AG10803 (cell line): ENCODE data around the gene PDLIM7.
A peak's percentile ranks its signal among the peaks of the same experiment; 100 is the strongest.

ENCODE experiments used
- DNase-seq: peaks from one replicate; pipeline ENCODE4 v3.0.0; 2010; ENCODE audit warnings: low read depth
- H3K4me3 ChIP-seq: 2 replicates; pipeline ENCODE4 v1.5.1; 2011; ENCODE audit warnings: mild to moderate bottlenecking, low read length, control low read depth
- TF ChIP-seq, protein P1 (sequence below): conservative IDR thresholded peaks from 2 replicates; pipeline ENCODE4 v1.5.1; 2011; ENCODE audit warnings: mild to moderate bottlenecking, low read length, control low read depth, inconsistent platforms

The PDLIM7 gene, protein sequence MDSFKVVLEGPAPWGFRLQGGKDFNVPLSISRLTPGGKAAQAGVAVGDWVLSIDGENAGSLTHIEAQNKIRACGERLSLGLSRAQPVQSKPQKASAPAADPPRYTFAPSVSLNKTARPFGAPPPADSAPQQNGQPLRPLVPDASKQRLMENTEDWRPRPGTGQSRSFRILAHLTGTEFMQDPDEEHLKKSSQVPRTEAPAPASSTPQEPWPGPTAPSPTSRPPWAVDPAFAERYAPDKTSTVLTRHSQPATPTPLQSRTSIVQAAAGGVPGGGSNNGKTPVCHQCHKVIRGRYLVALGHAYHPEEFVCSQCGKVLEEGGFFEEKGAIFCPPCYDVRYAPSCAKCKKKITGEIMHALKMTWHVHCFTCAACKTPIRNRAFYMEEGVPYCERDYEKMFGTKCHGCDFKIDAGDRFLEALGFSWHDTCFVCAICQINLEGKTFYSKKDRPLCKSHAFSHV

DNA sequence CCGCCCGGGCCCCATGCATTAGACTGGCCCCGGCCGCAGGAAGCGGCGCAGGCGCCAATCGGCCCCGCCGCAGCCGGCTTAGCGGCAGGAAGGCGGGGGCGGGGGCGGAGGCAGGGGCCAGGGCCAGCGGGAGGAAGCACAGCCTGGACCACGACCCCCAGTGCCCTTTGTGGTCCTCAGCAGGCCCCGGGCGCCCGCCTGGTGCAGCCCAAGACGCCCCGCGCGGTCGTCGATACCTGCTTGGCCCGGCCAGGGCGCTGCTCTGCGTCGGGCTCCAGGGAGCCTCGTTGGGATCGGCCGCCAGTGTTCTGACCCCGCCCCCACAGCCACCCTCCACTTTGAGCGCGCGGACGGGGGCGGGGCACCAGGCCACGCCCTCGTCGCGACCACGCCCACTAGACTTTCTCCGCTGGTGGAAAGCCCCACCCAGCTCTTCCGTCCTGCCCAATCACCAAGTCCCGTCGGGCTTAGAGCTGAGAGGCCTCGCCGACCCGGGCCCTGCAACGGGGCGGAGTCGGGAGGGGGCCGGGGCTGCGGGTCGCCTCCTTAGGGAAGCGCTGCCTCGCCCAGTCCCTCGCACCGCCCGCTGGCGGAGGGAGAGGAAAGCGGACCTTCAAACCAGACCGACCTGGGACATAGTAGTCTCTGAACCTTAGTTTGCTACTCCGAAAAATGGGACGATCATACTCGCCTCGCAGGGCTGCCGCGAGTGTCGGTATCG is at the start of gene PDLIM7:
PDLIM7 (minus strand) TSS at position 313 of the 721 bp plus-strand sequence. CDS start 1,092 bp downstream, outside the sequence.
- DNase-seq: peak; percentile 97
- peak within 1 kb of the TSS; percentile 91 for H3K4me3 ChIP-seq
- TF ChIP-seq, protein P1, sequence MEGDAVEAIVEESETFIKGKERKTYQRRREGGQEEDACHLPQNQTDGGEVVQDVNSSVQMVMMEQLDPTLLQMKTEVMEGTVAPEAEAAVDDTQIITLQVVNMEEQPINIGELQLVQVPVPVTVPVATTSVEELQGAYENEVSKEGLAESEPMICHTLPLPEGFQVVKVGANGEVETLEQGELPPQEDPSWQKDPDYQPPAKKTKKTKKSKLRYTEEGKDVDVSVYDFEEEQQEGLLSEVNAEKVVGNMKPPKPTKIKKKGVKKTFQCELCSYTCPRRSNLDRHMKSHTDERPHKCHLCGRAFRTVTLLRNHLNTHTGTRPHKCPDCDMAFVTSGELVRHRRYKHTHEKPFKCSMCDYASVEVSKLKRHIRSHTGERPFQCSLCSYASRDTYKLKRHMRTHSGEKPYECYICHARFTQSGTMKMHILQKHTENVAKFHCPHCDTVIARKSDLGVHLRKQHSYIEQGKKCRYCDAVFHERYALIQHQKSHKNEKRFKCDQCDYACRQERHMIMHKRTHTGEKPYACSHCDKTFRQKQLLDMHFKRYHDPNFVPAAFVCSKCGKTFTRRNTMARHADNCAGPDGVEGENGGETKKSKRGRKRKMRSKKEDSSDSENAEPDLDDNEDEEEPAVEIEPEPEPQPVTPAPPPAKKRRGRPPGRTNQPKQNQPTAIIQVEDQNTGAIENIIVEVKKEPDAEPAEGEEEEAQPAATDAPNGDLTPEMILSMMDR: peak; percentile 11; the same call in 1 of the 2 replicates

DNA sequence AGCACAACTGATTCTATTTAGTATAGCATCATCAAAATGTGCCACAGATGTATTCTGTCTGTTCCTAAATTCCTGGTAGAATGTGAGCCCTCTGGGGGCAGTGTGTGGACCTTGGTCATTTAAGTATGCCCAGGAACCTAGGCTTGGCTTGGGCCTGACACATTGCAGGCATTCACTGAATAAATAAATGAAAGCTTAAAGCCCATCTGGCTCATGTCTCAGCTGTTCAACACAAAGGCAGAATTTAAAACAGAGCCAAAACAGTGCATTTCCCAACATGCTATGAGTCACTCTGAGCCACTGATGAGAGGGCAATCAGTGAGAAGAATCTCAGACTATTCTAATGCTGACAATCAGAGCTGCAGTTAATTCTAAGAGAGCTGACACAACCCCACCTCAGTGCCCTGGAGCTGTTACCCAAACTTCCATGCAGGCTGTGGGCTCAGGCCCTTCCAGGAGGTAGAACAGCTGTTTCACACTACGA is 48.9 kb upstream of the PDLIM7 start:
- H3K4me3 ChIP-seq: no peak overlapping the region
- TF ChIP-seq, protein P1: peak; percentile 26; the same call in 1 of the 2 replicates
- peak; percentile 99 for DNase-seq

DNA sequence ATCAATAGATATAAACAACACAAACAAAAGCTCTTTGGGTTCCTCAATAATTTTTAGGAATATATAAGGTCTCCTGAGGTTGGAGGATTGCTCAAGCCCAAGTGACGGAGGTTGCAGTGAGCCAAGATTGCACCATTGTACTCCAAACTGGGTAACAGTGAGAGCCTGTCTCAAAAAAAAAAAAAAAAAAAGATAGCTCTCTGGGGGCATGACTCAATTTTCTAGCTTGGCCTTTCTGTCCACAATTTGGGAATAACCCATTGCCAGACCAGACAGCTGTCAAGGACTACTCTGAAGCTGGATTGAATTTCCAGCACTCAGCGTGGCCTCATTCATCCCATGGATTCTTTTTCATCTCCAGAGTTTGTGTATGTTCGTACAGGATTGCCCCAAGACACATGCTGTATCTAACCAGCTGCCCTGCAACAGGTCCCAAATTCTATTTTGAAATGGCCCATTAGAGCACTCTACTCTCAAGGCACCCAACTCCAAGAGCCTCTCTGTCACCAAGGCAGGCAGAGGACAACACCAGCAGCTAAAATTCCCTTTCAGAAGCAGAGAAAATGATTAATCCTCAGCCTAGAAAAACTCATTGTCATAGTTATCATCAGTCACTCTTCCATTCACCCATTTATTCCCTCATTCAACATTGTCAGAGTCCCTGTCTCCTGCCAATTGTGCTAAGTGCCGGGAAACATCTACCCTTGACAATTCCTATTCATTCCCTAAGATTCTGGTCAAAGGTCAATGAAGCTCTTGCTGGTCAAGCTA is 48.3 kb upstream of the PDLIM7 start:
- peak; percentile 95 for DNase-seq
- H3K4me3 ChIP-seq: no peak overlapping the region
- TF ChIP-seq, protein P1: no peak

DNA sequence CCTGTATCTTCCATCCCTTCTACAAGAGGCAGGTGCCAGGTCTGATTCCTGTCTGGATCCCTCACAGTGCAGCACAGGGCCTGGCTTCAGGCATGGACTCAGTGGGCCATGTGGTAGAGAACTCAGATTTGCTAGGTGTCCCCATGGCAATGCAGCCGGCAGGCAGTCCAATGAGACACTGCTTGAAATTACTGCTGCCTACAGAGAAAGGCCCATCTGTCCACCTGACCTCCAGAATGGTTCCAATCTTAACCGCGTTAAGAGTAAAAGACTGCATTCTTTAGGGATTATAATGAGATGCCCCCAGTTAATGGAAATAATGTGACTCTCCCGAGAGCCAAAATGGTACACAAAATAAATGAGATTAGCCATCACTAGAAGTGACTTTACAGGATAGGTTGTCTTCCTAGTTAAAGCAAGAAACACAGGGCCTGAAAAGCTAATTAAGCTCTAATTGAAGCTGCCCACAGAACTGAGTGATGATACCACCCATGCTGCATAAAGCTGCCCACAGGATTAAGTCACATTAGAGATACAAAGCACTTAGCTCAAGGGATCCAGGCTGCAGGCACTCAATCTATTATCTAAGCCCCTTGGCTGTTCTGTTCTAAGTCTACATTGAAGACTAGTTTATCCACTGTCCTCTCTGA is 45.5 kb upstream of the PDLIM7 start:
- no peak overlapping the region for H3K4me3 ChIP-seq
- TF ChIP-seq, protein P1: no peak
- DNase-seq: no peak

DNA sequence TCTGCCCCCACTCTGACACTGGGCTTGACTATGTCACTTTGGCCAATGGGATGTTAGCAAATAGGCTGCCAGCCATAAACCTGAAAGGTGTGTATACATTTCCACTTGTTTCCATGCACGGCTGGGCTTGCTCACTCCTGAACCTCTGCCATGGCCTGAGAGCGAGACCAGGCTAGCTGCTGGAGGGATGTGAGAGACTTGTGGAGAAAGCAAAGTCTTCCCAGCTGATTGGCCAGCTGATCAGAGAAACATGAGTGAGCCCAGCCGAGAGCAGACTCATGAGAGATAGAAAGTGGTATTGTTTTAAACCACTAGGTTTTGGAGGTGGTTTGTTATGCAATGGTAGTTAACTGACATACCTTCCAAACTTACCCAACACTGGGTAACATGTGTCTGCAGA is 43.0 kb upstream of the PDLIM7 start:
- H3K4me3 ChIP-seq: no peak overlapping the region
- TF ChIP-seq, protein P1: no peak
- no peak for DNase-seq

DNA sequence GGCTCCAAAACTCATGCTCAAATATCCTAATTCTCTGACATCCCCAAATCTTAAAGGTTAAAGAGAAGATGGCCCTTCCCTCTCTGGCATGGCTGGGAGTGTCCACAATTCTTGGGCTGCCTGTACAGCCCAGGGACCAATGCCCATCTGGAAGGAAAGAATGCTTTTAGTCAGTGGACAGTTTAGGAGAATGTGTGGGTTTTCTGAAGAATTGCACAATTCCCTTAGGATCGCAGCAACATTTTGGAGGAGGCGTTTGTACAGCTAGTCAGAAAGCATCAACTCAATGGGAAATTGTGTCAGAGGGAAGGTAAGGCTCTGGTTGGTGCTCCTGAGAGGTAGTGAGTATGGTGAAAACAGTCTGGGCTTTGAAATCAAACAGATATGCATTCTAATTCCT is 42.0 kb upstream of the PDLIM7 start:
- TF ChIP-seq, protein P1: no peak
- no peak overlapping the region for H3K4me3 ChIP-seq

More for the DNA sequence above, 42.0 kb upstream of the PDLIM7 start:
- DNase-seq: peak; percentile 96
